OCI-LY7 (cell line): ENCODE measurements around the gene ZNF668.
"Not testable (repeated sequence)": the region's sequence is repeated elsewhere in the genome, so short reads cannot be mapped to it uniquely, and the experiment has no call there.

Experiments
- EZH2phosphoT487 ChIP-seq: fragments of 200-600 bp; sonication (generic); IDR thresholded peaks from 2 replicates; pipeline ENCODE4 v1.6.1; 2018; ENCODE audit warnings: low read depth, borderline replicate concordance, mild to moderate bottlenecking, mixed run types, antibody characterized with exemption, low read length, moderate library complexity, mixed read lengths
- TF ChIP-seq, protein P1 (sequence below): fragments of 200-600 bp; sonication (generic); conservative IDR thresholded peaks from 2 replicates; pipeline ENCODE4 v1.5.1; 2014; ENCODE audit warnings: mild to moderate bottlenecking, antibody characterized with exemption, low read length, moderate library complexity, mixed read lengths

DNA sequence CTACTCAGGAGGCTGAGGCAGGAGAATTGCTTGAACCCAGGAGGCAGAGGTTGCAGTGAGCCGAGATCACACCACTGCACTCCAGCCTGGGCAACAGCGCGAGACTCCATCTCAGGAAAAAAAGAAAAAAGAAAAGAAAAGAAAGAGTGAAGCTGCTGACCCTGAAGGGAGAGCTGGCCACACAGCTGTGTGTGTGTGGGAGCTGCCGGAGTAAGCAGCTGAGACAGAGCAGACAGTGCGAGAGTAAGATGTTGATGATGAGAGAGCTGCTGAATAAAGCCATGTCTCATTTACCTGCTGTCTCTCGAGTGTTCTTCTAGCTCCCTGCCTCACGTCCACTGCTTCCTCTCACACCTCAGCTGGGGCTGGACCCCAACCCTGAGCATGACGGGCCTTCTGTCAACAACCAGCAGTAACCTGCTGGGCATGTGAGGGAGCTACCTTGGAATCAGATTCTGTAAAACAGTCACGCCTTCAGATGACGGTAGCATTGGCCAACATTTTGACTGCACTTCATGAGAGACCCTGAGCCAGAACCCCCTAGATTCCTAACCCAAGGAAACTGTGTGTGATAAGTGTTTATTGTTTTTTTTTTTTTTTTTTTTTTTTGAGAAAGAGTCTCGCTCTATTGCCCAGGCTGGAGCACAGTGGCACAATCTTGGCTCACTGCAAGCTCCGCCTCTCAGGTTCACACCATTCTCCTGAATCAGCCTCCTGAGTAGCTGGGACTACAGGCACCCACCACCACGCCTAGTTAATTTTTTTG lies 27.0 kb upstream of the ZNF668 start:
- TF ChIP-seq, protein P1, sequence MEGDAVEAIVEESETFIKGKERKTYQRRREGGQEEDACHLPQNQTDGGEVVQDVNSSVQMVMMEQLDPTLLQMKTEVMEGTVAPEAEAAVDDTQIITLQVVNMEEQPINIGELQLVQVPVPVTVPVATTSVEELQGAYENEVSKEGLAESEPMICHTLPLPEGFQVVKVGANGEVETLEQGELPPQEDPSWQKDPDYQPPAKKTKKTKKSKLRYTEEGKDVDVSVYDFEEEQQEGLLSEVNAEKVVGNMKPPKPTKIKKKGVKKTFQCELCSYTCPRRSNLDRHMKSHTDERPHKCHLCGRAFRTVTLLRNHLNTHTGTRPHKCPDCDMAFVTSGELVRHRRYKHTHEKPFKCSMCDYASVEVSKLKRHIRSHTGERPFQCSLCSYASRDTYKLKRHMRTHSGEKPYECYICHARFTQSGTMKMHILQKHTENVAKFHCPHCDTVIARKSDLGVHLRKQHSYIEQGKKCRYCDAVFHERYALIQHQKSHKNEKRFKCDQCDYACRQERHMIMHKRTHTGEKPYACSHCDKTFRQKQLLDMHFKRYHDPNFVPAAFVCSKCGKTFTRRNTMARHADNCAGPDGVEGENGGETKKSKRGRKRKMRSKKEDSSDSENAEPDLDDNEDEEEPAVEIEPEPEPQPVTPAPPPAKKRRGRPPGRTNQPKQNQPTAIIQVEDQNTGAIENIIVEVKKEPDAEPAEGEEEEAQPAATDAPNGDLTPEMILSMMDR, result not testable (repeated sequence)
- not testable (repeated sequence) for TF ChIP-seq EZH2phosphoT487
